ENCODE data around the gene PGBD2. TPM values are rescaled to one million over a fixed set of nuclear protein-coding genes. Genes with fewer than 3 reads are reported as not detected.

PGBD2 gene
- total and polyA plus RNA-seq, 2 of the 13 experiments (the other 11 are each of a cell fraction or from before 2014, with no cell fraction given), result 6.0 to 7.4 TPM

GRCh38 chr1:248906009-248906752 is at the start of gene PGBD2 (continued):
- TF ChIP-seq ZNF567 (CRISPR knock-in tag; IDR thresholded peaks at IDR 0.05; ENCODE audit: borderline replicate concordance) (peak; percentile 96), ZNF570 (CRISPR knock-in tag; IDR thresholded peaks at IDR 0.05; ENCODE audit: borderline replicate concordance) (no peak), ZZZ3 (CRISPR knock-in tag; IDR thresholded peaks at IDR 0.05; ENCODE audit: borderline replicate concordance) (no peak; the same call in 1 of the 2 replicates), ZNF768 (CRISPR knock-in tag; IDR thresholded peaks at IDR 0.05) (peak; percentile 77; the same call in 1 of the 2 replicates), ZNF644 (CRISPR knock-in tag; IDR thresholded peaks at IDR 0.05; ENCODE audit: low read depth) (0 out of 2 replicates have a peak, but pooled peaks have one; percentile 22), ZNF235 (CRISPR knock-in tag; IDR thresholded peaks at IDR 0.05; ENCODE audit: borderline replicate concordance) (peak; percentile 85), MED13 (CRISPR knock-in tag; IDR thresholded peaks at IDR 0.05) (peak; percentile 70; the same call in 1 of the 2 replicates), ISX (CRISPR knock-in tag; conservative IDR thresholded peaks at IDR 0.05) (0 out of 2 replicates have a peak, but pooled peaks have one; percentile 38), FOXJ3 (CRISPR knock-in tag; IDR thresholded peaks at IDR 0.05; ENCODE audit: borderline replicate concordance) (no peak), CCAR2 (optimal IDR thresholded peaks at IDR 0.05; ENCODE audit: low read depth, low read length) (no peak), ATAD3A (CRISPR knock-in tag; IDR thresholded peaks at IDR 0.05) (no peak), GFI1 (CRISPR knock-in tag; IDR thresholded peaks at IDR 0.05; ENCODE audit: borderline replicate concordance) (peak; percentile 75), ZBTB7A (CRISPR knock-in tag; IDR thresholded peaks at IDR 0.05) (peak; percentile 86), ZNF766 (CRISPR knock-in tag; IDR thresholded peaks at IDR 0.05; ENCODE audit: borderline replicate concordance) (peak; percentile 78; the same call in 1 of the 2 replicates), ZMAT5 (CRISPR knock-in tag; IDR thresholded peaks at IDR 0.05; ENCODE audit: borderline replicate concordance, low read depth) (no peak), NCOR1 (IDR thresholded peaks at IDR 0.05; ENCODE audit: borderline replicate concordance, low read length) (no peak), HNF1A (IDR thresholded peaks at IDR 0.05; ENCODE audit: low read depth) (no peak), HNF1A (CRISPR knock-in tag; IDR thresholded peaks at IDR 0.05; ENCODE audit: borderline replicate concordance) (peak; percentile 75; the same call in 1 of the 2 replicates)
- TF ChIP-seq, protein P1, sequence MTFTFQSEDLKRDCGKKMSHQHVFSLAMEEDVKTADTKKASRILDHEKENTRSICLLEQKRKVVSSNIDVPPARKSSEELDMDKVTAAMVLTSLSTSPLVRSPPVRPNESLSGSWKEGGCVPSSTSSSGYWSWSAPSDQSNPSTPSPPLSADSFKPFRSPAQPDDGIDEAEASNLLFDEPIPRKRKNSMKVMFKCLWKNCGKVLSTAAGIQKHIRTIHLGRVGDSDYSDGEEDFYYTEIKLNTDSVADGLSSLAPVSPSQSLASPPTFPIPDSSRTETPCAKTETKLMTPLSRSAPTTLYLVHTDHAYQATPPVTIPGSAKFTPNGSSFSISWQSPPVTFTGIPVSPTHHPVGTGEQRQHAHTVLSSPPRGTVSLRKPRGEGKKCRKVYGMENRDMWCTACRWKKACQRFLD (CRISPR knock-in tag; IDR thresholded peaks at IDR 0.05; ENCODE audit: borderline replicate concordance), result peak; percentile 85
- TF ChIP-seq, protein P2, sequence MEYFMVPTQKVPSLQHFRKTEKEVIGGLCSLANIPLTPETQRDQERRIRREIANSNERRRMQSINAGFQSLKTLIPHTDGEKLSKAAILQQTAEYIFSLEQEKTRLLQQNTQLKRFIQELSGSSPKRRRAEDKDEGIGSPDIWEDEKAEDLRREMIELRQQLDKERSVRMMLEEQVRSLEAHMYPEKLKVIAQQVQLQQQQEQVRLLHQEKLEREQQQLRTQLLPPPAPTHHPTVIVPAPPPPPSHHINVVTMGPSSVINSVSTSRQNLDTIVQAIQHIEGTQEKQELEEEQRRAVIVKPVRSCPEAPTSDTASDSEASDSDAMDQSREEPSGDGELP (IDR thresholded peaks at IDR 0.05; ENCODE audit: borderline replicate concordance, low read depth), result no peak

Measured in HepG2 (cell line).